HepG2 (cell line): Measurements from ENCODE around the gene PTPRE. TPM values are rescaled to one million over a fixed set of nuclear protein-coding genes. Genes with fewer than 3 reads are reported as not detected.

ENCODE experiments used
- ATAC-seq: fragments of 200-7000 bp; cut with Tn5 transposase; 3 replicates; pipeline ENCODE4 v1.9.1; 2020; ENCODE audit warnings: mild to moderate bottlenecking, moderate library complexity
- BruUV-seq: library from RNA; stranded (reverse); fragments of 400-500 nt; replicated peaks from 2 replicates; lab custom pipeline; 2021; lab: Mats Ljungman, UMichigan
- CTCF ChIA-PET: fragments of 300-600 bp; formaldehyde crosslinking; extraction: SDS; loops from one replicate; lab custom pipeline; 2021; ENCODE audit warnings: low total read pairs, inconsistent platforms, low intra/inter-chr PET ratio; lab: Yijun Ruan, JAX
- POLR2A ChIA-PET: fragments of 350-600 bp; sonication (Branson Sonifier 250); formaldehyde crosslinking; loops from one replicate; lab custom pipeline; 2020; ENCODE audit warnings: antibody characterized with exemption, inconsistent platforms; lab: Yijun Ruan, JAX
- DNase-seq: peaks from one replicate; pipeline ENCODE4 v3.0.0-alpha.2; 2015; ENCODE audit warnings: low spot score
- FAIRE-seq: peaks from 3 replicates; lab custom pipeline; 2011; peaks lifted over from hg19 to GRCh38; lab: Jason Lieb, UNC
- H2AFZ ChIP-seq: one replicate; pipeline ENCODE4 v1.6.1; 2011; ENCODE audit warnings: low read length, inconsistent platforms
- H3K27ac ChIP-seq: fragments of 300-600 bp; 3 replicates; pipeline ENCODE4 v1.8.0; 2011; ENCODE audit warnings: mixed run types, mild to moderate bottlenecking, mixed read lengths, low read length, inconsistent platforms; ENCODE audit not compliant: insufficient read depth; ENCODE audit errors: extremely low read length
- H3K27me3 ChIP-seq, 2 experiments: fragments of 200-600 bp in 1 of 2; 2 replicates in 1 of 2; 3 replicates in 1 of 2; pipeline versions ENCODE4 v1.6.0 to v1.8.0; 2011; ENCODE audit warnings: low read length in 2 of 2, mild to moderate bottlenecking in 2 of 2, moderate library complexity in 2 of 2, inconsistent platforms in 1 of 2; ENCODE audit not compliant: insufficient read depth in 2 of 2, control insufficient read depth in 1 of 2
- H3K36me3 ChIP-seq, 2 experiments: fragments of 200-600 bp in 1 of 2; replicated peaks in 1 of 2; 2 replicates in 1 of 2; 3 replicates in 1 of 2; pipeline versions ENCODE4 v1.5.1 to v1.8.0; 2011; ENCODE audit warnings: low read length in 2 of 2, inconsistent platforms in 1 of 2; ENCODE audit not compliant: insufficient read depth in 2 of 2, control insufficient read depth in 1 of 2
- H3K4me1 ChIP-seq: 2 replicates; pipeline ENCODE4 v1.5.1; 2012; ENCODE audit warnings: low read length, inconsistent platforms; ENCODE audit not compliant: insufficient read depth
- H3K4me2 ChIP-seq: 2 replicates; pipeline ENCODE4 v1.6.0; 2011; ENCODE audit warnings: low read depth, low read length, inconsistent platforms
- H3K4me3 ChIP-seq, 3 experiments: fragments of 200-600 bp in 1 of 3; sonication (generic), shearing (Covaris generic) in 1 of 3; replicated peaks in 1 of 3; 2 replicates each; pipeline ENCODE4 v1.5.1; 2011 to 2016; ENCODE audit warnings: low read length in 3 of 3, inconsistent platforms in 2 of 3, low read depth in 2 of 3, mild to moderate bottlenecking in 2 of 3, control low read depth in 1 of 3, mixed read lengths in 1 of 3; ENCODE audit not compliant: insufficient read depth in 1 of 3
- H3K79me2 ChIP-seq: one replicate; pipeline ENCODE4 v1.6.1; 2011; ENCODE audit warnings: low read length, inconsistent platforms; ENCODE audit not compliant: insufficient read depth
- H3K9ac ChIP-seq: 2 replicates; pipeline ENCODE4 v1.6.0; 2011; ENCODE audit warnings: mild to moderate bottlenecking, low read depth, low read length, inconsistent platforms; ENCODE audit not compliant: insufficient read depth
- H3K9me3 ChIP-seq: 2 replicates; pipeline ENCODE4 v1.5.1; 2012; ENCODE audit warnings: mild to moderate bottlenecking, low read length
- H4K20me1 ChIP-seq: 2 replicates; pipeline ENCODE4 v1.6.0; 2011; ENCODE audit warnings: inconsistent platforms, mild to moderate bottlenecking, low read length, moderate library complexity; ENCODE audit not compliant: insufficient read depth
- MZF1 ChIP-seq: sonication (generic); formaldehyde crosslinking; IDR thresholded peaks from 2 replicates; pipeline ENCODE4 v1.8.1; 2023; ENCODE audit warnings: mild to moderate bottlenecking, missing genetic modification reagents, borderline replicate concordance
- POLR2A ChIP-seq, 2 experiments: IDR thresholded peaks; 2 replicates each; pipeline ENCODE4 v1.6.1; 2011; ENCODE audit warnings: low read depth in 2 of 2, low read length in 2 of 2, mild to moderate bottlenecking in 1 of 2, moderate library complexity in 1 of 2; ENCODE audit not compliant: insufficient read depth in 1 of 2
- SAP130 ChIP-seq: IDR thresholded peaks from 2 replicates; pipeline ENCODE4 v1.6.1; 2016; ENCODE audit warnings: low read depth
- U2AF2 ChIP-seq: fragments of 200-400 bp; formaldehyde crosslinking; IDR thresholded peaks from 2 replicates; pipeline ENCODE4 v1.6.1; 2017; ENCODE audit warnings: low read depth, mild to moderate bottlenecking, low read length
- ZFYVE20 ChIP-seq: sonication (generic); formaldehyde crosslinking; IDR thresholded peaks from 2 replicates; pipeline ENCODE4 v1.8.0; 2023; ENCODE audit warnings: low read depth, mild to moderate bottlenecking, moderate library complexity, missing genetic modification reagents, borderline replicate concordance
- ZNF3 ChIP-seq: IDR thresholded peaks from 2 replicates; pipeline ENCODE4 v1.7.0; 2017; ENCODE audit warnings: inconsistent platforms
- ZNF614 ChIP-seq: IDR thresholded peaks from 2 replicates; pipeline ENCODE4 v1.6.1; 2018; ENCODE audit warnings: missing biosample characterization, missing genetic modification reagents, inconsistent platforms, borderline replicate concordance
- WGBS: methylation state at CpG from one replicate; pipeline ENCODE4 v1.1.6; 2017; ENCODE audit warnings: low lambda C conversion rate; 5-methylcytosine and 5-hydroxymethylcytosine counted together
- in situ Hi-C: cut with HindIII; loops from 2 replicates; pipeline ENCODE4 v1.10.0; 2017; ENCODE audit warnings: low pct_unique_long_range_greater_than_20kb; ENCODE audit not compliant: extremely low pct_ligation_motif_present
- intact Hi-C: fragments of 100-400 bp; cut with micrococcal nuclease; formaldehyde crosslinking; loops from one replicate; pipeline ENCODE4 v1.10.0; 2022; ENCODE audit not compliant: unreplicated experiment
- polyA plus RNA-seq, 8 experiments: library from polyadenylated mRNA; depleted of rRNA in 3 of 8; stranded (reverse) in 7 of 8; unstranded in 1 of 8; fragments of >200 nt; fragmentation: Illumina TruSeq in 4 of 8; extraction: Trizol in 4 of 8; gene quantifications; 2 replicates each; pipeline versions ENCODE4 v1.2.1 to v1.2.3, GENCODE V29; 2011 to 2016; ENCODE audit warnings: low read depth in 4 of 8, missing spikeins in 1 of 8, mixed read lengths in 1 of 8; ENCODE audit not compliant: insufficient read depth in 1 of 8
- total RNA-seq, 5 experiments: library from RNA; depleted of rRNA; stranded (reverse); fragments of >200 nt; fragmentation: Illumina TruSeq; extraction: Trizol; gene quantifications; 2 replicates each; pipeline ENCODE4 v1.2.3, GENCODE V29; 2016; ENCODE audit warnings: low read depth in 1 of 5

Gene PTPRE
- total and polyA plus RNA-seq, 2 of the 13 experiments (the other 11 are each of a cell fraction or from before 2014, with no cell fraction given) = 0.01 to 0.02 TPM

DNA sequence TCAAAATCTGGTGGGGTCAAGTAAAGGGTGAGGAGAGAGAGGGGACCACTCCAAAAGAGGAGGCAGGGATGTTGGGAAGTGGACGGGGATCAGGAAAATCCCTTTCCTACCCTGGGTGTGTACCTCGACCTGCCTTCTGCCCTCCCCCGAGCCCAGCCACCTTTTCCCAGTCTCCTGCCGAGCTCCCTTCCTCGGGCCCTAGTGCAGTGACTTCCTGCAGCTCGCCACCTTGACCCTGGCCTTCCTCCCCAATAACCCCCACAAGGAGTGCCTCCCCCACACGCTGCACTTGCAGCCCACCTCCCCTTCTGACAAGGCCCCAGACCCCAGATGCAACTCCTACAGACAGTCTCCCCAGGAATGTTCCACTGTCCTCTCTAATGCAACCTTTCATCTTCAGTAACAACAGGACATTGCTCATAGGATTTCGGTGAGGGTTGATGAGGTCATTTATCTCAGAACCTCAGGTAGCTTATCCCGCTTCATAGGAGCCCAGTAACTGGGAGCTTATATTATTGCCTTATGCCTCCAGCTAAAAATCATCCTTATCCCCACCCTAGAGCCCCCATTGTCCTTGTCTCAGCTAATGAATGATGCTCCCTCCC, 129.2 kb downstream of the PTPRE start:
- 28% methylated on average over 9 of the region's 9 CpGs for WGBS
- H3K4me1 ChIP-seq = no peaks in the 10 kb centered on the region
- no peak overlapping the region for H2AFZ ChIP-seq
- no peaks in the 10 kb centered on the region for H3K36me3 ChIP-seq
- intact Hi-C loops = no loop called here
- ATAC-seq = no peak
- H4K20me1 ChIP-seq = no peaks in the 10 kb centered on the region
- no peak for TF ChIP-seq ZNF3 (CRISPR knock-in tag)
- no peak for TF ChIP-seq U2AF2
- TF ChIP-seq SAP130 (CRISPR knock-in tag) = no peak
- no peak for TF ChIP-seq ZNF614 (CRISPR knock-in tag)
- TF ChIP-seq MZF1 (CRISPR knock-in tag) = no peak
- TF ChIP-seq, all 625 proteins: peak for 0
- H3K4me2 ChIP-seq = no peak overlapping the region
- in situ Hi-C loops = no loop called here
- no peak overlapping the region for H3K4me3 ChIP-seq
- ChIA-PET POLR2A (no interaction called here), CTCF (interaction anchor here (1.5 kb wide), 1 partner anchor 33 kb away, joined by 4 read pairs; no protein-coding TSS in a partner anchor)
- DNase-seq = no peak
- H3K27me3 ChIP-seq = peaks cover 0 to 19% of the 10 kb centered on the region in 2 experiments; a peak in 1 of 5 replicates
- H3K9ac ChIP-seq = no peak overlapping the region
- FAIRE-seq = no peak
- BruUV-seq = no TSS peak
- no peak overlapping the region for H3K27ac ChIP-seq
- H3K9me3 ChIP-seq = no peaks in the 10 kb centered on the region
- H3K79me2 ChIP-seq = no peaks in the 10 kb centered on the region

DNA sequence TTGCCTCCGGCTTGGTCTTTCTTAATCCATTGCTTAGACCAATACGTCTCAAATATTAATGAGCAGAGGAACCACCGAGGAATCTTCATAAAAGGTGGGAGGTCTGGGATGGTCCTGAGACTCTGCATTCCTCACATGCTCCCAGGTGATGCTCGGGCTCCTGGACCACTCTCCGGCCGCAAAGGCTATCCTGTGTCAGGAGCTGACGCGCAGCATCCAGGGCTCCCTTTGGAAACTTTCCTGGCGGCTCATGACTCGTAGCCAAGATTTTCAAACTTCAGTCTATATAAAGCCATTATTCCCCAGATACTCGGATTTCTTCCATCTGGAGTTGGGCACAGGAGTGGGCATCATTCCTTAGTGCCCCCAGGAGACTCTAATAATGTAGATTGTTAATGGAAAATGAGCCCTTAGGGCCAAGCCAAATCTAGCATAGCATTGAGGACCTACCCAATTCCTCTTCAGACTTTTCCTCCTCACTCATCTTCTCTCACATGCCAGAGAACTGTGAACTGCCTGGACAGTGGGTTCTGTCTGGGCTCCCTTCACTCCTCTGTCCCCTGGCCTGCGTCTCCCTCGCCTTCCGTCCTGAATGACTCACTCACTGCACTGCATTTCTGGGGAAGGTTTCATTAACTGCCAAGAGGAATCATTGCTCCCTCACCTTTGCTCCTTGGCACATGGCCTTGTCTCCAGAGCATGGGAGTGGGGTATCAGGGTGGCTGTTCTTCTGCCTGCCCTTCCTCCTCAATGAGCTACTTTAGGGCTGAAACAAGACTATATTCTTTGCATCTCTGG, 130.0 kb downstream of the PTPRE start:
- DNase-seq (no peak), FAIRE-seq (no peak), ATAC-seq (no peak)

More for the DNA sequence above, 130.0 kb downstream of the PTPRE start:
- CTCF ChIA-PET = no interaction called here
- no peak overlapping the region for H3K4me2 ChIP-seq
- BruUV-seq = no TSS peak
- POLR2A ChIA-PET = no interaction called here
- no peaks in the 10 kb centered on the region for H4K20me1 ChIP-seq
- H3K36me3 ChIP-seq = no peaks in the 10 kb centered on the region
- H2AFZ ChIP-seq = no peak overlapping the region
- no peaks in the 10 kb centered on the region for H3K9me3 ChIP-seq
- whole genome bisulfite sequencing = 40% methylated on average over 14 of the region's 14 CpGs
- intact Hi-C loops = no loop called here
- in situ Hi-C loops = no loop called here
- no peak overlapping the region for H3K9ac ChIP-seq
- H3K27me3 ChIP-seq = peaks cover 0 to 15% of the 10 kb centered on the region in 2 experiments; a peak in 1 of 5 replicates
- no peak overlapping the region for H3K27ac ChIP-seq
- no peak overlapping the region for H3K4me3 ChIP-seq
- no peaks in the 10 kb centered on the region for H3K79me2 ChIP-seq
- no peaks in the 10 kb centered on the region for H3K4me1 ChIP-seq
- TF ChIP-seq POLR2A (IDR thresholded peaks at IDR 0.05; ENCODE audit: insufficient read depth in 1 of 2, low read depth in 2 of 2, low read length in 2 of 2) (no peak), ZFYVE20 (CRISPR knock-in tag) (no peak)
